HepG2 (cell line): ENCODE data around the gene PCDHB2. TPM values are rescaled to one million over a fixed set of nuclear protein-coding genes. Genes with fewer than 3 reads are reported as not detected.

Experiments used
- DNMT1 ChIP-seq: sonication (generic); formaldehyde crosslinking; IDR thresholded peaks from 2 replicates; pipeline ENCODE4 v1.5.1; 2020; ENCODE audit warnings: mild to moderate bottlenecking, missing genetic modification reagents
- GATAD2A ChIP-seq: IDR thresholded peaks from 2 replicates; pipeline ENCODE4 v1.6.1; 2016
- HDAC1 ChIP-seq: sonication (generic); formaldehyde crosslinking; IDR thresholded peaks from 2 replicates; pipeline ENCODE4 v1.5.1; 2020; ENCODE audit warnings: mild to moderate bottlenecking, missing genetic modification reagents
- HNRNPH1 ChIP-seq: fragments of 200-400 bp; formaldehyde crosslinking; optimal IDR thresholded peaks from 2 replicates; pipeline ENCODE3; 2017; ENCODE audit warnings: mild to moderate bottlenecking, low read depth, low read length
- ISL2 ChIP-seq: sonication (generic); formaldehyde crosslinking; IDR thresholded peaks from 2 replicates; pipeline ENCODE4 v1.5.0; 2020; ENCODE audit warnings: missing genetic modification reagents
- MAFF ChIP-seq: IDR thresholded peaks from 2 replicates; pipeline ENCODE4 v1.6.1; 2011; ENCODE audit warnings: low read depth, low read length, improper control_type of control experiment
- MTA1 ChIP-seq: sonication (generic); formaldehyde crosslinking; IDR thresholded peaks from 2 replicates; pipeline ENCODE4 v1.4.0; 2020; ENCODE audit warnings: missing genetic modification reagents, mild to moderate bottlenecking, borderline replicate concordance
- MYNN ChIP-seq: sonication (generic); formaldehyde crosslinking; IDR thresholded peaks from 2 replicates; pipeline ENCODE4 v1.4.0; 2020; ENCODE audit warnings: mild to moderate bottlenecking, low read depth, missing genetic modification reagents
- SMARCE1 ChIP-seq: fragments of 450-650 bp; IDR thresholded peaks from 2 replicates; pipeline ENCODE4 v1.6.1; 2017; ENCODE audit warnings: borderline replicate concordance
- SP1 ChIP-seq, 2 experiments: fragments of 450-650 bp in 1 of 2; sonication (generic) in 1 of 2; formaldehyde crosslinking in 1 of 2; IDR thresholded peaks; 2 replicates each; pipeline versions ENCODE4 v1.4.0 to v1.6.1; 2016 to 2020; ENCODE audit warnings: missing genetic modification reagents in 1 of 2
- THAP11 ChIP-seq: IDR thresholded peaks from 2 replicates; pipeline ENCODE4 v1.6.1; 2016; ENCODE audit warnings: missing biosample characterization, missing genetic modification reagents
- ZBTB21 ChIP-seq: sonication (generic); formaldehyde crosslinking; IDR thresholded peaks from 2 replicates; pipeline ENCODE4 v1.4.0; 2020; ENCODE audit warnings: missing genetic modification reagents
- ZNF121 ChIP-seq: sonication (generic); formaldehyde crosslinking; IDR thresholded peaks from 2 replicates; pipeline ENCODE4 v1.5.0; 2020; ENCODE audit warnings: mild to moderate bottlenecking, missing genetic modification reagents
- ZNF24 ChIP-seq: fragments of 450-650 bp; IDR thresholded peaks from 2 replicates; pipeline ENCODE4 v1.6.1; 2017; ENCODE audit warnings: antibody characterized with exemption, mild to moderate bottlenecking
- polyA plus RNA-seq, 8 experiments: library from polyadenylated mRNA; depleted of rRNA in 3 of 8; stranded (reverse) in 7 of 8; unstranded in 1 of 8; fragments of >200 nt; fragmentation: Illumina TruSeq in 4 of 8; extraction: Trizol in 4 of 8; gene quantifications; 2 replicates each; pipeline versions ENCODE4 v1.2.1 to v1.2.3, GENCODE V29; 2011 to 2016; ENCODE audit warnings: low read depth in 4 of 8, missing spikeins in 1 of 8, mixed read lengths in 1 of 8; ENCODE audit not compliant: insufficient read depth in 1 of 8
- total RNA-seq, 5 experiments: library from RNA; depleted of rRNA; stranded (reverse); fragments of >200 nt; fragmentation: Illumina TruSeq; extraction: Trizol; gene quantifications; 2 replicates each; pipeline ENCODE4 v1.2.3, GENCODE V29; 2016; ENCODE audit warnings: low read depth in 1 of 5
- TF ChIP-seq, protein P1 (sequence below): sonication (generic); formaldehyde crosslinking; IDR thresholded peaks from 2 replicates; pipeline ENCODE4 v1.4.0; 2020; ENCODE audit warnings: mild to moderate bottlenecking, missing genetic modification reagents
- TF ChIP-seq, protein P2 (sequence below): sonication (generic); formaldehyde crosslinking; IDR thresholded peaks from 2 replicates; pipeline ENCODE4 v1.5.0; 2020; ENCODE audit warnings: missing genetic modification reagents, mild to moderate bottlenecking, borderline replicate concordance
- TF ChIP-seq, protein P3 (sequence below): sonication (generic); formaldehyde crosslinking; IDR thresholded peaks from 2 replicates; pipeline ENCODE4 v1.5.0; 2020; ENCODE audit warnings: mild to moderate bottlenecking, missing genetic modification reagents
- TF ChIP-seq, protein P4 (sequence below): sonication (generic); formaldehyde crosslinking; IDR thresholded peaks from 2 replicates; pipeline ENCODE4 v1.5.0; 2020; ENCODE audit warnings: mild to moderate bottlenecking, missing genetic modification reagents
- TF ChIP-seq, protein P5 (sequence below): sonication (generic); formaldehyde crosslinking; IDR thresholded peaks from 2 replicates; pipeline ENCODE4 v1.4.0; 2020; ENCODE audit warnings: missing genetic modification reagents

Gene PCDHB2
- total and polyA plus RNA-seq, 2 of the 13 experiments (the other 11 are each of a cell fraction or from before 2014, with no cell fraction given), result 7.1 to 7.5 TPM

DNA sequence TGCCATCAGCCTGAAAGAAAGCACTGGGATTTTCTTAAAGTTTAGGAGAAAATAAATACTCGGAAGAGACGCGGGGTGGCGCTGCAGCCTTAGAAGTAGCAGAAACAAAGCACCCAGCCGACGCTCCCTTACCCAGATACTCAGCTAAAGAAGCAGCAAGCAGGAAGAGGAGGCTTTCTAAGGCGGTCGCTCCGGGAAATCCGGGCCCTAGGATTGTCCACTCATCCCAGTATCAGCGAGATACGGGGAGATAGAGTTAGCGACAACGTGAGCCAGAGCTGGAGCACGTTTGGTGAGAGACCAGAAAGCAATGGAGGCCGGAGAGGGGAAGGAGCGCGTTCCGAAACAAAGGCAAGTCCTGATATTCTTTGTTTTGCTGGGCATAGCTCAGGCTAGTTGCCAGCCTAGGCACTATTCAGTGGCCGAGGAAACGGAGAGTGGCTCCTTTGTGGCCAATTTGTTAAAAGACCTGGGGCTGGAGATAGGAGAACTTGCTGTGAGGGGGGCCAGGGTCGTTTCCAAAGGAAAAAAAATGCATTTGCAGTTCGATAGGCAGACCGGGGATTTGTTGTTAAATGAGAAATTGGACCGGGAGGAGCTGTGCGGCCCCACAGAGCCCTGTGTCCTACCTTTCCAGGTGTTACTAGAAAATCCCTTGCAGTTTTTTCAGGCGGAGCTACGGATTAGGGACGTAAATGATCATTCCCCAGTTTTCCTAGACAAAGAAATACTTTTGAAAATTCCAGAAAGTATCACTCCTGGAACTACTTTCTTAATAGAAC, at the start of gene PCDHB2 (continued):
- TF ChIP-seq, protein P1, sequence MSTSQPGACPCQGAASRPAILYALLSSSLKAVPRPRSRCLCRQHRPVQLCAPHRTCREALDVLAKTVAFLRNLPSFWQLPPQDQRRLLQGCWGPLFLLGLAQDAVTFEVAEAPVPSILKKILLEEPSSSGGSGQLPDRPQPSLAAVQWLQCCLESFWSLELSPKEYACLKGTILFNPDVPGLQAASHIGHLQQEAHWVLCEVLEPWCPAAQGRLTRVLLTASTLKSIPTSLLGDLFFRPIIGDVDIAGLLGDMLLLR, result no peak
- TF ChIP-seq, protein P2, sequence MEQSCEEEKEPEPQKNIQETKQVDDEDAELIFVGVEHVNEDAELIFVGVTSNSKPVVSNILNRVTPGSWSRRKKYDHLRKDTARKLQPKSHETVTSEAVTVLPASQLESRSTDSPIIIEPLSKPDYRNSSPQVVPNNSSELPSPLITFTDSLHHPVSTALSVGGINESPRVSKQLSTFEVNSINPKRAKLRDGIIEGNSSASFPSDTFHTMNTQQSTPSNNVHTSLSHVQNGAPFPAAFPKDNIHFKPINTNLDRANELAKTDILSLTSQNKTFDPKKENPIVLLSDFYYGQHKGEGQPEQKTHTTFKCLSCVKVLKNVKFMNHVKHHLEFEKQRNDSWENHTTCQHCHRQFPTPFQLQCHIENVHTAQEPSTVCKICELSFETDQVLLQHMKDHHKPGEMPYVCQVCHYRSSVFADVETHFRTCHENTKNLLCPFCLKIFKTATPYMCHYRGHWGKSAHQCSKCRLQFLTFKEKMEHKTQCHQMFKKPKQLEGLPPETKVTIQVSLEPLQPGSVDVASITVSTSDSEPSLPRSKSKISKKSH (CRISPR knock-in tag), result 0 out of 2 replicates have a peak, but pooled peaks have one; percentile 35
- TF ChIP-seq, protein P3, sequence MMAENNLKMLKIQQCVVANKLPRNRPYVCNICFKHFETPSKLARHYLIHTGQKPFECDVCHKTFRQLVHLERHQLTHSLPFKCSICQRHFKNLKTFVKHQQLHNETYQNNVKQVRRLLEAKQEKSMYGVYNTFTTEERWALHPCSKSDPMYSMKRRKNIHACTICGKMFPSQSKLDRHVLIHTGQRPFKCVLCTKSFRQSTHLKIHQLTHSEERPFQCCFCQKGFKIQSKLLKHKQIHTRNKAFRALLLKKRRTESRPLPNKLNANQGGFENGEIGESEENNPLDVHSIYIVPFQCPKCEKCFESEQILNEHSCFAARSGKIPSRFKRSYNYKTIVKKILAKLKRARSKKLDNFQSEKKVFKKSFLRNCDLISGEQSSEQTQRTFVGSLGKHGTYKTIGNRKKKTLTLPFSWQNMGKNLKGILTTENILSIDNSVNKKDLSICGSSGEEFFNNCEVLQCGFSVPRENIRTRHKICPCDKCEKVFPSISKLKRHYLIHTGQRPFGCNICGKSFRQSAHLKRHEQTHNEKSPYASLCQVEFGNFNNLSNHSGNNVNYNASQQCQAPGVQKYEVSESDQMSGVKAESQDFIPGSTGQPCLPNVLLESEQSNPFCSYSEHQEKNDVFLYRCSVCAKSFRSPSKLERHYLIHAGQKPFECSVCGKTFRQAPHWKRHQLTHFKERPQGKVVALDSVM (CRISPR knock-in tag), result no peak
- TF ChIP-seq, protein P4, sequence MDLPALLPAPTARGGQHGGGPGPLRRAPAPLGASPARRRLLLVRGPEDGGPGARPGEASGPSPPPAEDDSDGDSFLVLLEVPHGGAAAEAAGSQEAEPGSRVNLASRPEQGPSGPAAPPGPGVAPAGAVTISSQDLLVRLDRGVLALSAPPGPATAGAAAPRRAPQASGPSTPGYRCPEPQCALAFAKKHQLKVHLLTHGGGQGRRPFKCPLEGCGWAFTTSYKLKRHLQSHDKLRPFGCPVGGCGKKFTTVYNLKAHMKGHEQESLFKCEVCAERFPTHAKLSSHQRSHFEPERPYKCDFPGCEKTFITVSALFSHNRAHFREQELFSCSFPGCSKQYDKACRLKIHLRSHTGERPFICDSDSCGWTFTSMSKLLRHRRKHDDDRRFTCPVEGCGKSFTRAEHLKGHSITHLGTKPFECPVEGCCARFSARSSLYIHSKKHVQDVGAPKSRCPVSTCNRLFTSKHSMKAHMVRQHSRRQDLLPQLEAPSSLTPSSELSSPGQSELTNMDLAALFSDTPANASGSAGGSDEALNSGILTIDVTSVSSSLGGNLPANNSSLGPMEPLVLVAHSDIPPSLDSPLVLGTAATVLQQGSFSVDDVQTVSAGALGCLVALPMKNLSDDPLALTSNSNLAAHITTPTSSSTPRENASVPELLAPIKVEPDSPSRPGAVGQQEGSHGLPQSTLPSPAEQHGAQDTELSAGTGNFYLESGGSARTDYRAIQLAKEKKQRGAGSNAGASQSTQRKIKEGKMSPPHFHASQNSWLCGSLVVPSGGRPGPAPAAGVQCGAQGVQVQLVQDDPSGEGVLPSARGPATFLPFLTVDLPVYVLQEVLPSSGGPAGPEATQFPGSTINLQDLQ (CRISPR knock-in tag), result peak; percentile 38; the same call in 1 of the 2 replicates
- no peak for TF ChIP-seq DNMT1 (CRISPR knock-in tag)
- no peak for TF ChIP-seq MYNN (CRISPR knock-in tag)
- no peak for TF ChIP-seq SMARCE1
- TF ChIP-seq GATAD2A, result peak; percentile 41; the same call in 1 of the 2 replicates
- no peak for TF ChIP-seq MTA1 (CRISPR knock-in tag)
- TF ChIP-seq ZBTB21 (CRISPR knock-in tag), result no peak
- TF ChIP-seq ISL2 (CRISPR knock-in tag), result 0 out of 2 replicates have a peak, but pooled peaks have one; percentile 28
- TF ChIP-seq SP1 (IDR thresholded peaks at IDR 0.05), result no peak
- TF ChIP-seq SP1 (CRISPR knock-in tag; IDR thresholded peaks at IDR 0.05), result no peak
- no peak for TF ChIP-seq HDAC1 (CRISPR knock-in tag)
- TF ChIP-seq MAFF, result no peak
- TF ChIP-seq, protein P5, sequence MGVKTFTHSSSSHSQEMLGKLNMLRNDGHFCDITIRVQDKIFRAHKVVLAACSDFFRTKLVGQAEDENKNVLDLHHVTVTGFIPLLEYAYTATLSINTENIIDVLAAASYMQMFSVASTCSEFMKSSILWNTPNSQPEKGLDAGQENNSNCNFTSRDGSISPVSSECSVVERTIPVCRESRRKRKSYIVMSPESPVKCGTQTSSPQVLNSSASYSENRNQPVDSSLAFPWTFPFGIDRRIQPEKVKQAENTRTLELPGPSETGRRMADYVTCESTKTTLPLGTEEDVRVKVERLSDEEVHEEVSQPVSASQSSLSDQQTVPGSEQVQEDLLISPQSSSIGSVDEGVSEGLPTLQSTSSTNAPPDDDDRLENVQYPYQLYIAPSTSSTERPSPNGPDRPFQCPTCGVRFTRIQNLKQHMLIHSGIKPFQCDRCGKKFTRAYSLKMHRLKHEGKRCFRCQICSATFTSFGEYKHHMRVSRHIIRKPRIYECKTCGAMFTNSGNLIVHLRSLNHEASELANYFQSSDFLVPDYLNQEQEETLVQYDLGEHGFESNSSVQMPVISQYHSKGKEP (CRISPR knock-in tag), result no peak
- 0 out of 2 replicates have a peak, but pooled peaks have one; percentile 18 for TF ChIP-seq THAP11 (CRISPR knock-in tag)
- TF ChIP-seq ZNF24, result no peak
- TF ChIP-seq ZNF121 (CRISPR knock-in tag), result no peak
- no peak for TF ChIP-seq HNRNPH1
